Body of pancreas (tissue), 4 donors: ENCODE data around the gene ADAMTSL1. TPM values are rescaled to one million over a fixed set of nuclear protein-coding genes. Genes with fewer than 3 reads are reported as not detected.

Experiments
- ATAC-seq: fragments of 150-250 bp; one replicate; pipeline ENCODE4 v1.9.1; 2016
- DNase-seq, 4 donors: peaks; one replicate each; pipeline ENCODE4 v3.0.0-alpha.2; 2019
- H3K27ac ChIP-seq, 4 donors: fragments of 200-600 bp; sonication (generic); 1 replicate in 3 of 4; 2 replicates in 1 of 4; pipeline versions ENCODE4 v1.5.1 to v1.6.1; 2016 to 2019; ENCODE audit warnings: mild to moderate bottlenecking in 1 of 4, mixed read lengths in 1 of 4, moderate library complexity in 1 of 4
- H3K27me3 ChIP-seq, 2 donors: fragments of 200-600 bp; sonication (generic); one replicate each; pipeline ENCODE4 v1.6.0; 2016; ENCODE audit warnings: mild to moderate bottlenecking in 1 of 2
- H3K36me3 ChIP-seq, 2 donors: fragments of 200-600 bp; sonication (generic); replicated peaks in 1 of 2; 2 replicates each; pipeline ENCODE4 v1.5.1; 2016; ENCODE audit warnings: low read depth in 2 of 2; ENCODE audit not compliant: insufficient read depth in 1 of 2
- H3K4me1 ChIP-seq: fragments of 200-600 bp; sonication (generic); one replicate; pipeline ENCODE4 v1.6.0; 2016
- H3K4me3 ChIP-seq, 2 donors: fragments of 200-600 bp; sonication (generic); 1 replicate in 1 of 2; 2 replicates in 1 of 2; pipeline ENCODE4 v1.5.1; 2016 to 2019
- H3K9me3 ChIP-seq, 3 donors: fragments of 200-600 bp; sonication (generic); 1 replicate in 2 of 3; 2 replicates in 1 of 3; pipeline ENCODE4 v1.5.1; 2016
- POLR2A ChIP-seq, 3 donors: fragments of 450-650 bp; IDR thresholded peaks; one replicate each; pipeline ENCODE4 v1.6.1; 2016; ENCODE audit warnings: antibody characterized with exemption in 3 of 3, mild to moderate bottlenecking in 2 of 3
- WGBS, 2 donors: methylation state at CpG; one replicate each; pipeline ENCODE4 v1.1.5; 2017; 5-methylcytosine and 5-hydroxymethylcytosine counted together
- intact Hi-C: fragments of 100-400 bp; cut with DNase I; formaldehyde crosslinking; loops from one replicate; pipeline ENCODE4 v1.15.1; 2023
- total RNA-seq, 2 donors: library from RNA; depleted of rRNA; stranded (reverse); fragments of >200 nt; gene quantifications; one replicate each; pipeline ENCODE4 v1.1.0, GENCODE V29; 2016
- TF ChIP-seq, protein P1 (sequence below), 7 experiments: fragments of 450-650 bp in 4 of 7; fragments of 200-600 bp in 3 of 7; sonication (generic) in 3 of 7; IDR thresholded peaks; one replicate each; pipeline ENCODE4 v1.5.1; 2016 to 2019; ENCODE audit warnings: antibody characterized with exemption in 7 of 7

Gene ADAMTSL1
- total RNA-seq, 2 donors from 2014 or later = 0.52 to 0.99 TPM

DNA sequence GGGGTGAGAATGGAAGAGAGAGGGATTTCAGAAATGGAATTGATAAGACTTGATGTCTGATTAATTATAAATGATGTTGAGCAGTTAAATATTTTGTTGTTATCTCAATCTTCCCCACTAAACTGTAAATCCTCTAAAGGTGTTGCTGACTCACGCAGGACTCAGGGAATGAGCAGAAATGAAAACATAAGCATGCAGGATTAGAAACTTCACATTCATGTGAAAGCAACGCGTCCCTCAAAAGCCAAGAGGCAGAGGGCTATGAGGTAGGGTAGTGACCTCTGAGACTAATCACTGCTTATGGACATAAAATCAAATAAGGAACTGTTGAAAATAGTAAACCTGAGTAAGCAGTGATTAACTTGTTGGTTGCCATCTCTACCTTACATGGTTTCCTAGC lies 21.1 kb downstream of the ADAMTSL1 start:
- TF ChIP-seq, protein P1, sequence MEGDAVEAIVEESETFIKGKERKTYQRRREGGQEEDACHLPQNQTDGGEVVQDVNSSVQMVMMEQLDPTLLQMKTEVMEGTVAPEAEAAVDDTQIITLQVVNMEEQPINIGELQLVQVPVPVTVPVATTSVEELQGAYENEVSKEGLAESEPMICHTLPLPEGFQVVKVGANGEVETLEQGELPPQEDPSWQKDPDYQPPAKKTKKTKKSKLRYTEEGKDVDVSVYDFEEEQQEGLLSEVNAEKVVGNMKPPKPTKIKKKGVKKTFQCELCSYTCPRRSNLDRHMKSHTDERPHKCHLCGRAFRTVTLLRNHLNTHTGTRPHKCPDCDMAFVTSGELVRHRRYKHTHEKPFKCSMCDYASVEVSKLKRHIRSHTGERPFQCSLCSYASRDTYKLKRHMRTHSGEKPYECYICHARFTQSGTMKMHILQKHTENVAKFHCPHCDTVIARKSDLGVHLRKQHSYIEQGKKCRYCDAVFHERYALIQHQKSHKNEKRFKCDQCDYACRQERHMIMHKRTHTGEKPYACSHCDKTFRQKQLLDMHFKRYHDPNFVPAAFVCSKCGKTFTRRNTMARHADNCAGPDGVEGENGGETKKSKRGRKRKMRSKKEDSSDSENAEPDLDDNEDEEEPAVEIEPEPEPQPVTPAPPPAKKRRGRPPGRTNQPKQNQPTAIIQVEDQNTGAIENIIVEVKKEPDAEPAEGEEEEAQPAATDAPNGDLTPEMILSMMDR (IDR thresholded peaks at IDR 0.05) = no peak
- no peak for TF ChIP-seq POLR2A (IDR thresholded peaks at IDR 0.05)
- H3K36me3 ChIP-seq = no peaks in the 10 kb centered on the region
- no peak for DNase-seq
- H3K4me3 ChIP-seq = no peak overlapping the region
- intact Hi-C loops = no loop called here
- no peaks in the 10 kb centered on the region for H3K27me3 ChIP-seq
- WGBS, 2 donors = 82 to 89% methylated on average over 3 of the region's 3 CpGs
- no peak for ATAC-seq
- no peaks in the 10 kb centered on the region for H3K9me3 ChIP-seq
- no peaks in the 10 kb centered on the region for H3K4me1 ChIP-seq
- no peak overlapping the region for H3K27ac ChIP-seq

DNA sequence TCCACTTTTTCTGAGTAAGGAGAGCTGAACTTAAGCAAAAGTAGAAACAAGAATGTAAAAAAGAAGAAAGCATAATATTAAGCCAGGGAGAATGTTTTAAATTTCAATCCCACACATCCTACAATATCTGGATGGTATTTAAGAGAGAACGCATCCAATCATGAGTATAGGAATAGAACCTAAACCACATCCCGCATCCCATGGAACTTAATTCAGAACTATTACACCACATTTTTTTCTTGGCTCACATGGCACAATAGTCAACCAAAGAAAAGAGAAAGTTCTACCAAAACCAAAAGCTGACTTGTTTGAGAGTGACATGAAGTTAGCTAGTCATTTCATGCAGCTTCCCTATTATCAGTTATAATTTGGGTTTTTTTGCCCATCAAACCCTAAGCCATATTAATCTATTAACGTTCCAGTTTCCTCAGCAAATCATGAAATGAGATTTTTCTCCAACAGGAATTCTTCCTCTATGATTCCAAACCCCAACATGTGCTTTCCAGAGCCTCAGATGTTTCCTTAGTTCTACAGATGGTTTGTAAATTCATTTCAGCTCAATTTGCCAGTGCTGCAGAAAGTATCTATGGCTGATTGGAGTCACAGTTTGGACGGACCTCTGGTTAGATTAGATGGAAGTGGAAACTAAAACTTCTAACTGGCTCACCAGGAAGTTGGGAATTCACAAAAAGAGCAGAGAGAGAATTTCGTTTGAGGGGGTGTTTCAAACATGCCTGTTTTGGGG lies 22.5 kb downstream of the ADAMTSL1 start:
- TF ChIP-seq POLR2A (IDR thresholded peaks at IDR 0.05) = no peak
- TF ChIP-seq, protein P1 (IDR thresholded peaks at IDR 0.05) = no peak
- intact Hi-C loops = no loop called here
- H3K27ac ChIP-seq = no peak overlapping the region

DNA sequence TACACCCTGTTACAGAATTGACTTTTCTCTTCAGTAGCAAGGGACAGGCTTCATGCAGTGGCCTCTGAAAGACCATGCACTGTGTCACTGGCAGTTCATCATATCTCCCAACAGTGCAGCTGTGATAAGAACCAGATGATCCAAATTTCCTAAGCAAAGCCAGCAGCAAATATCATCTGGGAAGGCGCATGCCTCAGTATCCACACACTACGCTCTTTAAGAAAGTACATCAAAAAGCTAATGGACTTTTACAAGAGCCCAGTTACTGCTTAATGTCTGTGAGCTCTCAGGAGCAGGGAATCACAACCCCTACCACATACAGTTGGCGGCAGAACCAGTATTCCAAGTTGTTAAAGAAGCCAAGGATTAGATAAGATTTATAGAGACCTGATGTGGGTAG lies 25.1 kb downstream of the ADAMTSL1 start:
- Histone ChIP-seq H3K27me3 (no peaks in the 10 kb centered on the region), H3K27ac (no peak overlapping the region), H3K9me3 (no peaks in the 10 kb centered on the region), H3K36me3 (no peaks in the 10 kb centered on the region), H3K4me1 (no peaks in the 10 kb centered on the region), H3K4me3 (no peak overlapping the region)
- WGBS, 2 donors = 66 to 68% methylated on average over 3 of the region's 3 CpGs
- DNase-seq (no peak), ATAC-seq (no peak)
- intact Hi-C loops = no loop called here
- TF ChIP-seq, protein P1 (IDR thresholded peaks at IDR 0.05) = no peak
- no peak for TF ChIP-seq POLR2A (IDR thresholded peaks at IDR 0.05)

More for the DNA sequence above, 22.5 kb downstream of the ADAMTSL1 start:
- WGBS, 2 donors = 59 to 63% methylated on average over 5 of the region's 5 CpGs
- H3K4me3 ChIP-seq = no peak overlapping the region
- no peaks in the 10 kb centered on the region for H3K4me1 ChIP-seq
- no peaks in the 10 kb centered on the region for H3K27me3 ChIP-seq
- ATAC-seq (no peak), DNase-seq (no peak)
- H3K36me3 ChIP-seq = no peaks in the 10 kb centered on the region
- H3K9me3 ChIP-seq = no peaks in the 10 kb centered on the region

DNA sequence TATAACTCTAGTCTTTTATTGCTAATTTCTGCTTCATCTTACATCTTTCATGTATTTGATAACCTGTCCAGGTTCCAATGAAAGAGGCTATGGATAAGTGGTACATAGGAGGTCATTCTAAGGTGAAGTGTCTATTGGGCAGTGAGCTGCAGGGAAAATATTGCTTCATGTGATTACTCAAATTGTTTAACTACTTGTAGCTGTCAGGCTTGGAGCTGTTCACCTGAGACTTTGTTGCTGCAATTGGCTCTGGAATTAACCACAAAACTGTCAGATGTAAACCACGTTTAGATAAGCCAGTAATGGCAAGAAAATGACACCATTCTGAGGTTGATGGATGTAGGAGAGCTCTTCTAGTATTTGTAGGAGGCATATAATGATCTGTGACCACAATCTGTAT lies 26.0 kb downstream of the ADAMTSL1 start:
- Histone ChIP-seq H3K4me3 (no peak overlapping the region), H3K9me3 (no peaks in the 10 kb centered on the region), H3K4me1 (no peaks in the 10 kb centered on the region), H3K27ac (no peak overlapping the region), H3K27me3 (no peaks in the 10 kb centered on the region), H3K36me3 (no peaks in the 10 kb centered on the region)
- TF ChIP-seq POLR2A (IDR thresholded peaks at IDR 0.05) = no peak
- TF ChIP-seq, protein P1 (IDR thresholded peaks at IDR 0.05) = no peak
- DNase-seq (no peak), ATAC-seq (no peak)
- 6 to 13% methylated on average over 1 of the region's 1 CpG for WGBS, 2 donors
- intact Hi-C loops = no loop called here

DNA sequence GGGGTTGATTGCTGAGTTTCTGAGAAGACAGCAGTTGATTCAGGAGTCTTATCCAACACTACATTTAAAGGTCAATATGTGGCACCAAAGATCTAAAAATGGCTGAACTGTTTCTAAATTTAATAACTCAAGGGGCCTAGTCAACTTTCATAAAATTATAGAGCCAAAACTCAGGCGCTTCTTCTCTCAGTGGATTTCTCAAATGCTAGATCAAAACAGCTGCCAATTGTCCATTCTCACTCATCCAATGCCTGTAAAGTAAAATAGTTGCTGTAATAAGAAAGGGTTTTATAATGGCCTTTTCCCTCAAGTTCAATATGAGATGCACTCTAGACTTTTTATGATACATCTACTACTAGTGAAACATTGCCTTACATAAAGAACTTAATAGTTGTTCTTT lies 26.5 kb downstream of the ADAMTSL1 start:
- TF ChIP-seq POLR2A (IDR thresholded peaks at IDR 0.05) = no peak
- TF ChIP-seq, protein P1 (IDR thresholded peaks at IDR 0.05) = no peak
- Histone ChIP-seq H3K4me3 (no peak overlapping the region), H3K9me3 (no peaks in the 10 kb centered on the region), H3K36me3 (no peaks in the 10 kb centered on the region), H3K27ac (no peak overlapping the region), H3K27me3 (no peaks in the 10 kb centered on the region), H3K4me1 (no peaks in the 10 kb centered on the region)
- ATAC-seq (no peak), DNase-seq (no peak)
- intact Hi-C loops = no loop called here
- 76 to 88% methylated on average over 1 of the region's 1 CpG for WGBS, 2 donors
